Heart left ventricle (tissue), 16 donors: ENCODE data around the gene FOXN1. TPM values are rescaled to one million over a fixed set of nuclear protein-coding genes. Genes with fewer than 3 reads are reported as not detected.
"Not testable (repeated sequence)": the region's sequence is repeated elsewhere in the genome, so short reads cannot be mapped to it uniquely, and the experiment has no call there.

Experiments
- ATAC-seq, 4 donors: fragments of 200-7000 bp; cut with Tn5 transposase; one replicate each; pipeline ENCODE4 v1.9.1; 2020 to 2022; ENCODE audit warnings: moderate library complexity in 4 of 4, mild to moderate bottlenecking in 3 of 4, moderate number of reproducible peaks in 1 of 4
- DNase-seq, 5 donors: peaks; one replicate each; pipeline ENCODE4 v3.0.0-alpha.2; 2020
- H3K27ac ChIP-seq, 12 donors: fragments of 200-600 bp; sonication (generic) in 4 of 12; one replicate each; pipeline versions ENCODE4 v1.5.0 to v1.8.0; 2016 to 2022; ENCODE audit warnings: mild to moderate bottlenecking in 2 of 12
- H3K27me3 ChIP-seq, 9 donors: fragments of 200-600 bp; sonication (generic) in 2 of 9; one replicate each; pipeline versions ENCODE4 v1.5.1 to v1.8.0; 2016 to 2022; ENCODE audit warnings: mild to moderate bottlenecking in 3 of 9
- H3K36me3 ChIP-seq, 9 donors: fragments of 200-600 bp; sonication (generic) in 2 of 9; one replicate each; pipeline versions ENCODE4 v1.5.0 to v1.8.0; 2018 to 2022; ENCODE audit warnings: mild to moderate bottlenecking in 2 of 9
- H3K4me1 ChIP-seq, 12 donors: fragments of 200-600 bp; sonication (generic) in 4 of 12; one replicate each; pipeline versions ENCODE4 v1.5.0 to v1.8.0; 2016 to 2022; ENCODE audit warnings: mild to moderate bottlenecking in 3 of 12
- H3K4me3 ChIP-seq, 12 donors: fragments of 200-600 bp; sonication (generic) in 4 of 12; one replicate each; pipeline versions ENCODE4 v1.5.0 to v1.8.0; 2017 to 2022; ENCODE audit warnings: mild to moderate bottlenecking in 9 of 12, moderate library complexity in 4 of 12
- H3K9me3 ChIP-seq, 12 donors: fragments of 200-600 bp; sonication (generic) in 4 of 12; one replicate each; pipeline versions ENCODE4 v1.5.0 to v1.8.0; 2016 to 2022; ENCODE audit warnings: mild to moderate bottlenecking in 1 of 12
- POLR2A ChIP-seq, 2 donors: fragments of 450-650 bp; IDR thresholded peaks; one replicate each; pipeline ENCODE4 v1.6.1; 2017; ENCODE audit warnings: antibody characterized with exemption in 2 of 2, mild to moderate bottlenecking in 2 of 2, moderate library complexity in 2 of 2
- WGBS, 4 donors: extraction: QIAGEN DNeasy Blood & Tissue Kit in 2 of 4; methylation state at CpG; one replicate each; pipeline versions ENCODE4 v1.1.5 to v1.1.7; 2013 to 2018; 5-methylcytosine and 5-hydroxymethylcytosine counted together
- intact Hi-C, 10 donors: fragments of 100-400 bp; cut with DNase I; formaldehyde crosslinking; loops; one replicate each; pipeline versions ENCODE4 v1.11.1 to v1.14.2; 2022
- long read RNA-seq, 3 donors: library from polyadenylated mRNA; unstranded; transcript quantifications; one replicate each; pipeline ENCODE4 v2.0.0, GENCODE V29; 2020 to 2021
- polyA plus RNA-seq, 2 donors: library from polyadenylated mRNA; stranded (reverse); fragments of 200-250 nt; gene quantifications; one replicate each; pipeline ENCODE4 v1.2.3, GENCODE V29; 2013
- total RNA-seq, 9 donors: library from RNA; depleted of rRNA in 2 of 9; stranded (reverse); fragments of >200 nt in 2 of 9; fragmentation: NEBNext Ultra II Directional in 3 of 9; extraction: Animal tissue kit (Norgen Biotek cat#: 25700) in 3 of 9; gene quantifications; one replicate each; pipeline versions ENCODE4 v1.1.0 to v1.2.4, GENCODE V29; 2016 to 2023
- TF ChIP-seq, protein P1 (sequence below), 12 donors: fragments of 200-600 bp; sonication (generic) in 4 of 12; IDR thresholded peaks; one replicate each; pipeline versions ENCODE4 v1.5.0 to v1.8.0; 2018 to 2022; ENCODE audit warnings: antibody characterized with exemption in 12 of 12, mild to moderate bottlenecking in 5 of 12
- donor health status: ischemic (EF 13 %, LVEDD 7.1; RV severe dilation, severe dysfunction).
- donor health status: healthy with polysubstance abuse.
- donor health status: DM: no; HTN: yes; CAD: no.
- donor health status: DM: no; HTN: no; CAD: no.
- donor health status: ischemic (EF 25% LVEDD 6.9; RV normal size, moderate dysfunction).
- donor health status: ischemic (EF 25% LVEDD 5.7; RV mildly dilated, moderate dysfunction).
- donor health status: healthy.
- donor health status: DM: yes; HTN: yes; CAD: no.
- donor health status: ischemic (EF 35%, LVEDD 5.7; RV mildly dilated, moderate dysfunction).
- donor health status: nonischemic (EF 11% LVEDD 7.7; RV severe dilation, severe dysfunction).
- donor health status: DM: yes; HTN: yes; CAD: no.
- donor health status: PGD.
- donor health status: ischemic (EF 29% LVEDD 5.4; RV normal size, mild dysfunction).
- donor health status: nonischemic (EF 23%, LVEDD 6.1; RV moderate dilation, normal function).

The FOXN1 gene
- total RNA-seq (not detected), polyA plus RNA-seq (not detected)
- long read RNA-seq, donor 1 = 0 reads
- long read RNA-seq, donor 2 = 0 reads
- long read RNA-seq, donor 3 = 0 reads

DNA sequence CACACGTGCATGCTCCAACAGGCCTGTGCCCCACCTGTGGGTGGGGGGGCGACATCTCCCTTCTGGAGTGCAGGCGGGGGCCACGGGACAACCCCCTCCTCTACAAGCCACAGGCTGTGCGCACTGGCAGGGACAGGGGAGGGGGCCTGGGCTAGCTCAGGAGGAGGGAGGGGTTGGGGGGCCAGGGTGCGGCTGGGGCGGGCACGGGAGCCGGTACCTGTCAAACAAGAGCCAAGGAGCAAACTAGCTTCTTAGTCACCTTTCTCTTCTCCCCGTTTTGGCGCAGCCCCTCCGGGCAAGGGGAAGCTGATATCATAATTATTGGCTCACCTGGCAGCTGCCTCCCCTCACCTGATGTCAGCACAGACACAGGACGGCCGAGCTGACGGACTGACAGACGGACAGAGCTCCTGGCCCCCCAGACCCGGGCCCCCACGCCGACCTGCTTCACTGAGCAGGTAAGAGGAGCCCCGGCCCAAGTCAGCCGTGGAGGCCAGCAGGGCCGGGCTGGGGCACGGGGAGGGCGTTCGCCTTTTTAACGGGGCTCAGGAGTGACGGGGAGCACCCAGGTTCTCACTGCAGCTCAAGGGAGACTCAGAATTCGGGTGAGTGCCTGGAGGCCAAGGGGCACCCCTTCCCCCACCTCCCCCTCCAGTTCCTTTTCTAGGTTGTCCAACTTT, at the start of gene FOXN1:
TSS of gene FOXN1 (plus strand) at position 363 of the 680 bp plus-strand sequence. CDS start 17,622 bp downstream, outside the sequence.
- TF ChIP-seq, protein P1, sequence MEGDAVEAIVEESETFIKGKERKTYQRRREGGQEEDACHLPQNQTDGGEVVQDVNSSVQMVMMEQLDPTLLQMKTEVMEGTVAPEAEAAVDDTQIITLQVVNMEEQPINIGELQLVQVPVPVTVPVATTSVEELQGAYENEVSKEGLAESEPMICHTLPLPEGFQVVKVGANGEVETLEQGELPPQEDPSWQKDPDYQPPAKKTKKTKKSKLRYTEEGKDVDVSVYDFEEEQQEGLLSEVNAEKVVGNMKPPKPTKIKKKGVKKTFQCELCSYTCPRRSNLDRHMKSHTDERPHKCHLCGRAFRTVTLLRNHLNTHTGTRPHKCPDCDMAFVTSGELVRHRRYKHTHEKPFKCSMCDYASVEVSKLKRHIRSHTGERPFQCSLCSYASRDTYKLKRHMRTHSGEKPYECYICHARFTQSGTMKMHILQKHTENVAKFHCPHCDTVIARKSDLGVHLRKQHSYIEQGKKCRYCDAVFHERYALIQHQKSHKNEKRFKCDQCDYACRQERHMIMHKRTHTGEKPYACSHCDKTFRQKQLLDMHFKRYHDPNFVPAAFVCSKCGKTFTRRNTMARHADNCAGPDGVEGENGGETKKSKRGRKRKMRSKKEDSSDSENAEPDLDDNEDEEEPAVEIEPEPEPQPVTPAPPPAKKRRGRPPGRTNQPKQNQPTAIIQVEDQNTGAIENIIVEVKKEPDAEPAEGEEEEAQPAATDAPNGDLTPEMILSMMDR (IDR thresholded peaks at IDR 0.05) = no peak
- TF ChIP-seq POLR2A (IDR thresholded peaks at IDR 0.05) = no peak
- no peak within 1 kb of the TSS for H3K4me3 ChIP-seq
- H3K27ac ChIP-seq = no peak within 1 kb of the TSS
- H3K4me1 ChIP-seq = peaks cover 0 to 7% (median 0%) of the 10 kb centered on the region in 12 donors
- peaks cover 0 to 39% (median 6%) of the 10 kb centered on the region in 9 donors for H3K27me3 ChIP-seq
- DNase-seq (peak in 1 of 5 donors; percentile 54), ATAC-seq (no peak)
- 78 to 87% (median 84%) methylated on average over 14 to 28 of the region's 28 CpGs for WGBS, 4 donors
- H3K36me3 ChIP-seq = no peaks in the 10 kb centered on the region
- no peaks in the 10 kb centered on the region for H3K9me3 ChIP-seq
- intact Hi-C loops = no loop called here

- no peaks in the 10 kb centered on the region for H3K36me3 ChIP-seq
- WGBS, 4 donors = 80 to 90% (median 86%) methylated on average over 6 of the region's 6 CpGs
- no peak overlapping the region for H3K4me3 ChIP-seq
- TF ChIP-seq, protein P1 (IDR thresholded peaks at IDR 0.05) = no peak
- no peak for TF ChIP-seq POLR2A (IDR thresholded peaks at IDR 0.05)
- no peaks in the 10 kb centered on the region for H3K9me3 ChIP-seq
- intact Hi-C loops = no loop called here
- H3K4me1 ChIP-seq = no peaks in the 10 kb centered on the region
- peaks cover 0 to 9% (median 0%) of the 10 kb centered on the region in 9 donors for H3K27me3 ChIP-seq
- ATAC-seq = no peak
- no peak for DNase-seq
- H3K27ac ChIP-seq = no peak overlapping the region
Measured at GRCh38 chr17:28457890-28458289, 48.3 kb upstream of the FOXN1 start.

DNA sequence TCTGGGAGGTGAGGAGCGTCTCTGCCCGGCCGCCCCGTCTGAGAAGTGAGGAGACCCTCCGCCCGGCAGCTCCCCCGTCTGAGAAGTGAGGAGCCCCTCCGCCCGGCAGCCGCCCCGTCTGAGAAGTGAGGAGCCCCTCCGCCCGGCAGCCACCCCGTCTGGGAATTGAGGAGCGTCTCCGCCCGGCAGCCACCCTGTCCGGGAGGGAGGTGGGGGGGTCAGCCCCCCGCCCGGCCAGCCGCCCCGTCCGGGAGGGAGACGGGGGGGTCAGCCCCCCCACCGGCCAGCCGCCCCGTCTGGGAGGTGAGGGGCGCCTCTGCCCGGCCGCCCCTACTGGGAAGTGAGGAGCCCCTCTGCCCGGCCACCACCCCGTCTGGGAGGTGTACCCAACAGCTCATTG, 47.3 kb upstream of the FOXN1 start:
- H3K4me1 ChIP-seq, ATAC-seq, DNase-seq, intact Hi-C loops, H3K36me3 ChIP-seq, H3K9me3 ChIP-seq, H3K4me3 ChIP-seq, H3K27ac ChIP-seq: not testable (repeated sequence)
- peaks cover 0 to 11% (median 0%) of the 10 kb centered on the region in 9 donors for H3K27me3 ChIP-seq
- 95 to 97% (median 95%) methylated on average over 4 to 31 of the region's 32 CpGs; no CpG with 5 or more reads in 1 of the 4 donors for WGBS, 4 donors

DNA sequence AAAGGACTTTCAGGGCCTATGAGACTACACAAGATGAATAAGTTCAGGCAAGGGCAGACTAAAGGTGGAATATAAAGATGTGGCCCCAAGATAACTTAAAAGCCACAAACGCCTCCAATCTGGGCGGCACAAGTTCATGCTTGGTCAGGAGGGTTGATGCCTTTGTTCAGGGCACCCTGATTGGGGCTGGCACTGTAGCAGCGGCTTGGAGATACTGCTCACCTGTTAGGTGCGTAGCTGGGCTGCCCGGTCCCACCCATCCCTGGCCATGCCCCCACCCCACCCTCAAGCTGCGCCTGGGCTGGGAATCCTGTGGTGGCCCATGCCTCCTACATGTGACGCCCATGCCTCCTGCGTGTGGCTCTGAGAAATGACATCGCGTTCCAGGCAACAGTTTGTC, 45.2 kb upstream of the FOXN1 start:
- Histone ChIP-seq H3K27me3 (peaks cover 0 to 25% (median 0%) of the 10 kb centered on the region in 9 donors), H3K4me3 (no peak overlapping the region), H3K36me3 (no peaks in the 10 kb centered on the region), H3K9me3 (no peaks in the 10 kb centered on the region), H3K27ac (no peak overlapping the region), H3K4me1 (no peaks in the 10 kb centered on the region)
- DNase-seq = no peak
- ATAC-seq = no peak
- 85 to 91% (median 87%) methylated on average over 7 to 10 of the region's 10 CpGs for WGBS, 4 donors
- no peak for TF ChIP-seq POLR2A (IDR thresholded peaks at IDR 0.05)
- TF ChIP-seq, protein P1 (IDR thresholded peaks at IDR 0.05) = no peak
- intact Hi-C loops = no loop called here
